Amygdala (tissue), 56 donors: ENCODE data around the gene SHISAL1.

Experiments used
- DNase-seq, 56 donors: peaks; one replicate each; lab custom pipeline; 2025; lab: John Stamatoyannopoulos, UW

SHISAL1 gene

GRCh38 chr22:44214764-44215163 lies 98.0 kb downstream of the SHISAL1 start:
- peak in 1 of 56 donors; percentile 7 for DNase-seq

GRCh38 chr22:44214187-44214586 lies 98.6 kb downstream of the SHISAL1 start:
- DNase-seq = no peak

DNA sequence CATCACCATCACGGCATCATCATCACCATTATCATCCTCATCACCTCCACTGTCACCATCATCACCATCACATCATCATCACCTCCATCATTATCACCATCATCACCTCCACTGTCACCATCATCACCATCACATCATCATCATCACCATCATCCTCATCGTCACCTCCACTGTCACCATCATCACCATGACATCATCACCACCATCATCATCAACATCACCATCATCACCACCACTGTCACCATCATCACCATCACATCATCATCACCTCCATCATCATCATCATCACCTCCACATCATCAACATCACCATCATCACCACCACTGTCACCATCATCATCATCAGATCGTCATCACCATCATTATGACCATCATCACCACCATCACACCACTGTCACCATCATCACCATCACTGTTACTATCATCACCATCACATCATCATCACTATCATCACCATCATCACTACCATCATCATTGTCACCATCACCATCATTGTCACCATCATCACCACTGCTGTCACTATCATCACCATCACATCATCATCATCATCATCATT lies 99.2 kb downstream of the SHISAL1 start:
- no peak for DNase-seq

- DNase-seq = no peak
Measured at GRCh38 chr22:44212936-44213335, 99.8 kb downstream of the SHISAL1 start.

DNA sequence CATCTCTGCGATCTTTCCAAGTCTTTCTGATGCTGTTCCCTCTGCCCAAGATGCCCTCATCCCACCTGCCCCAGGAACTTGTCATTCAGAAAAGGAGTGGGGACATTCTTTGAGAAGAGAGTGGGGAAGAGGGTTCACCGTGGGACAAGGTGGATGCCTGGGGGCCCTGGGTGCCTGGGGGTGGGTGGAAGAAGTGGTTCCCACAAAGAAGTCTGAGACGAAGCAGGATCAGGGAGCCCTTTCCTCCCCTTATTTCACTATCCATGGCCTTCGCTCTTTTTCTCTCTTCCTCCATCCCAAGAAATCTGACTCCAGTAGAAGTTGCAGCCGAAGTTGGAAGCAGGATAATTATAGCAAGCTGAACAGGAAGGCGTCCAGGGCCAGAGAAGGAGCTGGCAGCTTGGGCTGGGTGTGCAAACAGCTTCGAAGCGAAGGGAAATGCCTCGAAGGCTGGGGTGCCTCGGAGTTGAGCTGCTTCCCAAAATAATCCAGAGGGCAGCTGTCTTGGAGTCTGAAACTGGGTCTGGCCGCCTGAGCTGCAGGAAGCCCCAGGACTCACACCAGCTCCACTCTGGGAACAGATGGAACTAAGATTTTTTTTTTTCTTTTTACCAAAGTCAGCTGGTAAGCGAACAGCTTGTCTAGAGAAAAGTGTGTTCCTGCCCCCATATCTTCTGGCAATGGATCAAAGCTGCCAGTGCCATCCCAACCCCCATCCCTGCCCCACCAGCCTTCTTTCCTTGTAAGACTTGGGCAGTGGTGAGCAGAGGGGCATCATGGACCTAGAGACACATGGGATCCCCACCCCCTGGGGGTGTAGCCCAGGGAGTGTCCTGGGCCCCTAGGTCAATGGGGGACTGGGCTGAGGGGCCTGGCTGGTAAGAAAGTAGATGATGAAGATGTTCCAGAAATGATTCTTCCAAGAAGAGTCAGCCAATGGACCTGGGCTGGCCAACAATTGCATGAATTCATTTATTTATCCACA lies 100.5 kb downstream of the SHISAL1 start:
- peak in 15 of 56 donors; percentile 5 to 68 (median 35) for DNase-seq

GRCh38 chr22:44211256-44211945 lies 101.3 kb downstream of the SHISAL1 start:
- DNase-seq = no peak

DNA sequence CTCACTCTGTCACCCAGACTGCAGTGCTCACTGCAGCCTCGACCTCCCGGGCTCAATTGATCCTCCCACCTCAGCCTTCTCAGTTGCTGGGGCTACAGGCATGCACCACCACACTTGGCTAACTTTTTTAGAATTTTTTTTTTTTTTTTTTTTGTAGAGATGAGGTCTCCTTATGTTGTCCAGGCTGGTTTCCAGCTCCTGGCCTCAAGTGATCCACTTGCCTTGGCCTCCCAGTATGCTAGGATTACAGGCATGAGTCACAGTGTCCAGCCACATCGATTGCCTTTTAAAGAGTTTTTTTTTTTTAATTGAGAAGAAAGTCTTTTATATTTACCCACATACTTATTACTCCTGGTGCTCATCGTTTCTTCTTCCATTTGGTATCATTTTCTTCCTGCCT lies 102.0 kb downstream of the SHISAL1 start:
- no peak for DNase-seq

GRCh38 chr22:44209343-44209742 lies 103.4 kb downstream of the SHISAL1 start:
- DNase-seq = no peak

- no peak for DNase-seq
Measured at GRCh38 chr22:44207981-44208317, 104.8 kb downstream of the SHISAL1 start.

DNA sequence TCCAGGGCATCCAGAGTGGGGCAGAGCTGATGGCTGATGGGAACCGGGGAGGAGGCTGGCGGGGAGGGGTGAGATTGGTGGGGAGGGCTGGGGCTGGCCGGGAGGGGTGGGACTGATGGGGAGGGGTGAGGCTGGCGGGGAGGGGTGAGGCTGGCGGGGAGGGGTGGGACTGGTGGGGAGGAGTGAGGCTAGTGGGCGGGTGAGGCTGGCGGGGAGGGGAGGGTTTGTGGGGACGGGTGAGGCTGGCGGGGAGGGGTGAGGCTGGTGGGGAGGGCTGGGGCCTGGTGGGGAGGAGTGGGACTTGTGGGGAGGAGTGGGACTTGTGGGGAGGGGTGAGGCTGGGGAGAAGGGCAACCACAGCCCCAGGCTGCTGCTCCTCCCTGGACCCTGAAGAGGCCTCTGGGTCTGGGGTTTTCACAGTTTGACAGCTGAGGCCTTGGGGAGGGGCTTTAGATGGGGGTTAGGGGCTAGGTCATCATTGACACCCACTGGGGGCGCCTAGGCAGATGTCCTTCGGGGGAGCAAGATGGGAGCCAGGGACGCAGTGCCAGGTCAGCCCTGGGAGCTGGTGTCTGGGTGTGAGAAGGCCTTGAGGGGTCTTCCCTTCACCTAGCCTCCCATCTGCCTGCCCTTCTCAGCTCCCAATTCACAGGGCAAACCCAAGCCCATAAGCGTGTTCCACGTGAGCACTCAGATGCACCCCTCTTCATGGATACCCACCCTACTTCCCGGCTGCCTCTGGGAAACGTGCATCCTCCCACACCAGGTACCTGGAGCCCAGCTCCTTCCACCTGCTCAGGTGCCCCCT lies 105.4 kb downstream of the SHISAL1 start:
- no peak for DNase-seq

GRCh38 chr22:44206696-44207095 lies 106.1 kb downstream of the SHISAL1 start:
- no peak for DNase-seq

DNA sequence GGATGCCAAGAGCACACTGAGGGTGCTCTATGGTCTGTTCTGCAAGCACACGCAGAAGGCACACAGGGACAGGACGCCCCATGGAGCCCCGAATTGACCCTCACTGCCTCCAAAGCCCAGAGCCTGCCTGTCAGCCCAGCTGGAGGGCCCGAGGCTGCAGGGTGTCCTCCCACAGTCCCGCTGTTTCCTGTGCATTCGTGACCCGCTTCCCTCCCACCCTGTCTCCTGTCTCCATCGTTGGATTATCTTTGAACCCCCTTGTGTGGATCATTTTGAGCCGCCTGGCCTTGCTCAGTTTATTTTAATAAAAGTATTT lies 106.5 kb downstream of the SHISAL1 start:
- no peak for DNase-seq

DNA sequence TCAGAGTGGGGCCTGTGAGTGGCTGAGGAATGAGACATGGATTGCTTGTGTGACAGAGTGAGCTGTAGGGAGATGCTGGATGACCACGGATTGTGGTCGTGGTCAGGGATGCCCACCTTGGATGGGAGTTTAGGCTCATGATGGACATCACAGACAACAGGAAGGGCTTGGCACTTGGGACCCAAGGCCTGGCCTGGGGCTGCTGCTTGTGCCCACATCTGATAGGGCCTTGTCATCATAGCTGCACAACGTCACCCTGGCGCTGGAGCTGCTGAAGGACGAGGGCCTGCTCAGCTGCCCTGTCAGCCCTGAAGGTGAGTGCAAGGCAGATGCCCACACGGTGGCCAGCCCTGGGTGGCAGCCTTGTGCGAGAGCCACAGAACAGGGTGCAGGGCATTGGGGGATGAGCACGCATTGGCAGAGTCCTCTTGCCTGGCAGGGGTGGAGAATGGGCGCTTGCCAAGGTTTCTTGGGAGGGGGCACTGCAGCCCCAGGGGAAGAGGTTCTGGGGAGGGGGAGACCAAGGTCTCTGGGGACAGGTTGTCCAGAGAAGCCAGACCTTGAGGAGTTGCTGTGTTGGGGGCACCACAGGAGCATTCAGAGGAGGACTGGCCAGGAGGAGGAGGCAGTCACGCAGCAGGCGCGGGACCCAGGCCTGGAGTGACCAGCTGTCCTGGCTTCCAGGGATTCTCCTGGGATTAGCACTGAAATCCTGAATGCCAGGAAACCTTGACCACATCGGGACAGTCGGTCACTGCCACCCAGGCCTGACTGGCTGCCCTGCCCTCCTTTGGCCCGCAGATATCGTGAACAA lies 107.0 kb downstream of the SHISAL1 start:
- DNase-seq = no peak

DNA sequence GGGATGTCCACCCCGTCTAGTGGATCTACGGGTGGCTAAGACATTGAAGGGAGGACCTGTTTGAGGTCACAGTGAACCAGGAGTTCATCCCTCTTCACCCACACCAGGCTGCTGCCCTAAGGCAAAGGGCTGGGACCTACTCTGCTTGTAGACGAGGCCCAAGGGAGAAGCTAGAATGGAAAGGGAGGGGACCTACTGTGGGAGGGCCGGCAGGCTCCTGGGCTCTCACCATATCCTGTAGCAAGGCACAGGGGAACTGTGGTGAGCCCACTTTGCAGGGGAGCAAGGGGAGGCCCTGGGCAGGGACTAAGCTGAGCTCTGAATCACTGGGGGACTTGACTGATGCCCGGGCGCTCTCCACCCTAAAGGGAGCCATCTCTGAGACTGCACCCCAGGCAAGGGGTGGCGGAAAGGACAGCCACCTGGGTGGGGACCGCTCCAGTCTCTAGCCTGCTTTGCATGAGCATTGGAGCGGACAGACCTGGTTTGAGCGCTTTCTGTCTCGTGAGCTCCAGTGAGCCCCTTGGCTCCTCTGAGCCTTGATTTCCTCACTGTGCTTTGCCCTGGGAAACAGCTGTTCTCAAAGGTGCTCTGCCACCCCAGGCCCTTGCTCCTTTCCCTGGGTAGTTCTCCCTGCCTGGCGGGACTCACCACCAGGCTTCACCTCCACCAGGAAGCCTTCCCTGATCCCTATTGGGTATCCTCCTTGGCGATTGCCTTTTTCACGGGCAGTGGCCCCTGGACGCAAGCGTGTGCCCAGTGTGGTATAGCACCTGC lies 107.8 kb downstream of the SHISAL1 start:
- no peak for DNase-seq

DNA sequence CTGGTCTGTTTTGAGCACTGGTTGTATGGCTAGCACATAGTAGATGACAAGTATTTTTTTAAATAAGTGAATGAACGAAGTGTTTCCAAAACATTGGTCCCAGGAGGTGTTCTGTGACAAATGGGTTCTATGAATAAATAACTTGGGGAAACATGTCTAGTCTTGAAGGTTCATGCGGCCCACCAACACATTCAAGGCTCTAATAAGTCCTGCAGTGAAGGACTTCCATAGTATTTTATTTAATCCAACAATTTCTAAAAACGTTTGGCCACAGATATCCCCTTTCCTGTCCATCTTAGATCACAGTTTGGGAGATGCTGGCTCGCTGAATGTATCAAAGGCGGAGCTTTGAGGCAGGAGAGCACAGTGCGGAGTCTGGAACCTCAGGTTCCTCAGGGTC lies 109.5 kb downstream of the SHISAL1 start:
- no peak for DNase-seq

GRCh38 chr22:44202261-44202789 lies 110.4 kb downstream of the SHISAL1 start:
- DNase-seq = peak in 4 of 56 donors; percentile 11 to 39 (median 20)

GRCh38 chr22:44201665-44202064 lies 111.1 kb downstream of the SHISAL1 start:
- DNase-seq = no peak

GRCh38 chr22:44200855-44201550 lies 111.7 kb downstream of the SHISAL1 start:
- no peak for DNase-seq
